MM.1S (cell line): Measurements from ENCODE around the gene RNF115.

Source experiments
- DNase-seq: peaks from one replicate; pipeline ENCODE4 v3.0.0-alpha.2; 2015
- H2AFZ ChIP-seq: fragments of 300-600 bp; sonication (generic); 2 replicates; pipeline ENCODE4 v1.6.0; 2016; ENCODE audit warnings: antibody characterized with exemption, low read length
- H3F3A ChIP-seq: fragments of 300-600 bp; sonication (generic); 2 replicates; pipeline ENCODE4 v1.6.1; 2016; ENCODE audit warnings: mild to moderate bottlenecking, antibody characterized with exemption, low read length, moderate library complexity, mixed read lengths; ENCODE audit not compliant: insufficient read depth
- H3K27ac ChIP-seq: fragments of 300-600 bp; sonication (generic); 2 replicates; pipeline ENCODE4 v1.5.1; 2016; ENCODE audit warnings: mild to moderate bottlenecking, low read length
- H3K27me3 ChIP-seq: fragments of 300-600 bp; sonication (generic); replicated peaks from 2 replicates; pipeline ENCODE4 v1.6.0; 2016; ENCODE audit warnings: low read length; ENCODE audit not compliant: insufficient read depth
- H3K36me3 ChIP-seq: fragments of 300-600 bp; sonication (generic); replicated peaks from 2 replicates; pipeline ENCODE4 v1.6.1; 2016; ENCODE audit warnings: mild to moderate bottlenecking, low read length, mixed read lengths; ENCODE audit not compliant: insufficient read depth
- H3K4me1 ChIP-seq: fragments of 300-600 bp; sonication (generic); 2 replicates; pipeline ENCODE4 v1.6.1; 2016; ENCODE audit warnings: low read length, mixed read lengths
- H3K4me2 ChIP-seq: fragments of 300-600 bp; sonication (generic); 2 replicates; pipeline ENCODE4 v1.6.0; 2016; ENCODE audit warnings: low read depth, low read length
- H3K4me3 ChIP-seq: fragments of 300-600 bp; sonication (generic); 2 replicates; pipeline ENCODE4 v1.5.1; 2016; ENCODE audit warnings: low read length, mixed read lengths
- H3K79me2 ChIP-seq: fragments of 300-600 bp; sonication (generic); 2 replicates; pipeline ENCODE4 v1.6.1; 2016; ENCODE audit warnings: mixed run types, low read length, mixed read lengths
- H3K9ac ChIP-seq: fragments of 300-600 bp; sonication (generic); 2 replicates; pipeline ENCODE4 v1.6.1; 2016; ENCODE audit warnings: low read length, mixed read lengths
- H3K9me2 ChIP-seq: fragments of 300-600 bp; sonication (generic); replicated peaks from 2 replicates; pipeline ENCODE4 v1.6.1; 2016; ENCODE audit warnings: mild to moderate bottlenecking, low read length, mixed read lengths; ENCODE audit not compliant: insufficient read depth
- H3K9me3 ChIP-seq: fragments of 300-600 bp; sonication (generic); replicated peaks from 2 replicates; pipeline ENCODE4 v1.6.1; 2016; ENCODE audit warnings: mild to moderate bottlenecking, low read length, mixed read lengths; ENCODE audit not compliant: insufficient read depth
- H4K20me1 ChIP-seq: fragments of 300-600 bp; sonication (generic); 2 replicates; pipeline ENCODE4 v1.6.1; 2016; ENCODE audit warnings: mild to moderate bottlenecking, low read length, moderate library complexity, mixed read lengths; ENCODE audit not compliant: insufficient read depth
- CTCF ChIP-seq: fragments of 300-600 bp; sonication (generic); IDR thresholded peaks from 2 replicates; pipeline ENCODE4 v1.5.1; 2016; ENCODE audit warnings: antibody characterized with exemption, low read length, mixed read lengths
- EZH2 ChIP-seq: fragments of 300-600 bp; sonication (generic); optimal IDR thresholded peaks from 2 replicates; pipeline ENCODE3; 2017; ENCODE audit warnings: low read depth, mild to moderate bottlenecking, antibody characterized with exemption, low read length, mixed read lengths
- EZH2phosphoT487 ChIP-seq: fragments of 300-600 bp; sonication (generic); IDR thresholded peaks from 2 replicates; pipeline ENCODE4 v1.6.1; 2018; ENCODE audit warnings: antibody characterized with exemption, low read length

The RNF115 gene

GRCh38 chr1:145845514-145846161 lies 21.7 kb upstream of the RNF115 start, which contains the start of gene NUDT17:
Gene NUDT17 (plus strand): TSS chr1:145845630. CDS start chr1:145845641, 11 bp downstream.
- H3K4me3 ChIP-seq, result peak within 1 kb of the TSS; percentile 69
- H3K9ac ChIP-seq, result peak within 1 kb of the TSS; percentile 58
- no peaks in the 10 kb centered on the region for H4K20me1 ChIP-seq
- H3K4me1 ChIP-seq, result peaks cover 14% of the 10 kb centered on the region
- peak; percentile 89 for DNase-seq
- H3K27me3 ChIP-seq, result no peaks in the 10 kb centered on the region
- peak within 1 kb of the TSS; percentile 69 for H2AFZ ChIP-seq
- peaks cover 3% of the 10 kb centered on the region; the same call in 1 of the 2 replicates for H3K36me3 ChIP-seq
- peaks cover 27% of the 10 kb centered on the region for H3F3A ChIP-seq
- H3K4me2 ChIP-seq, result peak within 1 kb of the TSS; percentile 98
- TF ChIP-seq EZH2phosphoT487, result no peak
- TF ChIP-seq CTCF, result peak; percentile 99
- H3K9me2 ChIP-seq, result no peaks in the 10 kb centered on the region
- peak within 1 kb of the TSS; percentile 47; the same call in 1 of the 2 replicates for H3K27ac ChIP-seq
- H3K79me2 ChIP-seq, result no peaks in the 10 kb centered on the region
- H3K9me3 ChIP-seq, result no peaks in the 10 kb centered on the region

GRCh38 chr1:145845144-145845513 lies 21.2 kb upstream of the RNF115 start:
- DNase-seq, result peak; percentile 79
- Histone ChIP-seq H3K4me3 (peak overlapping the region; percentile 69), H3K27ac (peak overlapping the region; percentile 47; the same call in 1 of the 2 replicates), H2AFZ (peak overlapping the region; percentile 69; the same call in 1 of the 2 replicates), H3K4me2 (peak overlapping the region; percentile 98), H3K4me1 (peaks cover 14% of the 10 kb centered on the region), H3K9me3 (no peaks in the 10 kb centered on the region), H3K79me2 (no peaks in the 10 kb centered on the region), H3K27me3 (no peaks in the 10 kb centered on the region), H3K9ac (peak overlapping the region; percentile 58; the same call in 1 of the 2 replicates), H3F3A (peaks cover 27% of the 10 kb centered on the region), H3K36me3 (0 out of 2 replicates have a peak, but pooled peaks cover 3% of the 10 kb centered on the region), H4K20me1 (no peaks in the 10 kb centered on the region), H3K9me2 (no peaks in the 10 kb centered on the region)
- TF ChIP-seq CTCF (no peak), EZH2phosphoT487 (no peak), EZH2 (no peak)

- H3K9ac ChIP-seq, result no peak overlapping the region
- no peaks in the 10 kb centered on the region for H3K9me3 ChIP-seq
- H3K36me3 ChIP-seq, result peaks cover 12% of the 10 kb centered on the region; the same call in 1 of the 2 replicates
- peaks cover 27% of the 10 kb centered on the region for H3F3A ChIP-seq
- TF ChIP-seq EZH2, result no peak
- no peak for TF ChIP-seq EZH2phosphoT487
- TF ChIP-seq CTCF, result no peak
- H2AFZ ChIP-seq, result no peak overlapping the region
- H3K4me1 ChIP-seq, result peaks cover 14% of the 10 kb centered on the region
- H3K4me3 ChIP-seq, result no peak overlapping the region
- H3K9me2 ChIP-seq, result no peaks in the 10 kb centered on the region
- no peaks in the 10 kb centered on the region for H3K79me2 ChIP-seq
- H3K4me2 ChIP-seq, result no peak overlapping the region
- H4K20me1 ChIP-seq, result no peaks in the 10 kb centered on the region
- no peak for DNase-seq
- H3K27me3 ChIP-seq, result no peaks in the 10 kb centered on the region
- no peak overlapping the region for H3K27ac ChIP-seq
Observed at GRCh38 chr1:145843031-145843430, 19.1 kb upstream of the RNF115 start.
